Nephron progenitor cell (in vitro differentiated cells): ENCODE results near the gene ROR1.

Experiments used
- DNase-seq: peaks from one replicate; pipeline ENCODE4 v3.0.0; 2021
- H3K27ac Mint-ChIP-seq: 2 replicates; pipeline ENCODE4 v1.8.0; 2021; ENCODE audit warnings: mild to moderate bottlenecking, moderate library complexity, mixed read lengths
- H3K27me3 Mint-ChIP-seq: 2 replicates; pipeline ENCODE4 v1.8.0; 2021; ENCODE audit warnings: mild to moderate bottlenecking, low read depth, mixed read lengths; ENCODE audit not compliant: poor library complexity
- H3K36me3 Mint-ChIP-seq: 2 replicates; pipeline ENCODE4 v1.8.0; 2021; ENCODE audit warnings: low read depth, mixed read lengths
- H3K4me1 Mint-ChIP-seq: 2 replicates; pipeline ENCODE4 v1.8.0; 2021; ENCODE audit warnings: mixed read lengths
- H3K4me3 Mint-ChIP-seq: 2 replicates; pipeline ENCODE4 v1.8.0; 2021; ENCODE audit warnings: mild to moderate bottlenecking, moderate library complexity, mixed read lengths
- H3K9me3 Mint-ChIP-seq: 2 replicates; pipeline ENCODE4 v1.8.0; 2021; ENCODE audit warnings: mild to moderate bottlenecking, moderate library complexity, mixed read lengths
- CTCF ChIP-seq: fragments of 200-600 bp; sonication (generic); IDR thresholded peaks from 2 replicates; pipeline ENCODE4 v1.5.0; 2021; ENCODE audit warnings: antibody characterized with exemption

The ROR1 gene

GRCh38 chr1:63893976-63894375 is 120.2 kb downstream of the ROR1 start:
- no peak for DNase-seq
- Mint-ChIP-seq H3K27ac (no peak overlapping the region), H3K36me3 (no peaks in the 10 kb centered on the region), H3K27me3 (peaks cover 3% of the 10 kb centered on the region), H3K4me1 (peaks cover 26% of the 10 kb centered on the region), H3K9me3 (no peaks in the 10 kb centered on the region), H3K4me3 (no peak overlapping the region)
- no peak for TF ChIP-seq CTCF

- no peak for DNase-seq
- Mint-ChIP-seq H3K4me3 (no peak overlapping the region), H3K36me3 (no peaks in the 10 kb centered on the region), H3K4me1 (peaks cover 31% of the 10 kb centered on the region), H3K9me3 (no peaks in the 10 kb centered on the region), H3K27ac (no peak overlapping the region), H3K27me3 (peaks cover 3% of the 10 kb centered on the region)
- TF ChIP-seq CTCF, result no peak
Measured at GRCh38 chr1:63894627-63895265, 120.9 kb downstream of the ROR1 start.

GRCh38 chr1:63896755-63897154 is 122.9 kb downstream of the ROR1 start:
- Mint-ChIP-seq H3K9me3 (no peaks in the 10 kb centered on the region), H3K4me1 (peaks cover 31% of the 10 kb centered on the region), H3K4me3 (no peak overlapping the region), H3K27me3 (peaks cover 3% of the 10 kb centered on the region), H3K27ac (no peak overlapping the region), H3K36me3 (no peaks in the 10 kb centered on the region)
- TF ChIP-seq CTCF, result no peak
- DNase-seq, result no peak

- H3K4me1 Mint-ChIP-seq, result peaks cover 15% of the 10 kb centered on the region
- DNase-seq, result no peak
- no peaks in the 10 kb centered on the region for H3K9me3 Mint-ChIP-seq
- no peaks in the 10 kb centered on the region for H3K36me3 Mint-ChIP-seq
- TF ChIP-seq CTCF, result no peak
- H3K27me3 Mint-ChIP-seq, result peaks cover 3% of the 10 kb centered on the region
- peak overlapping the region; percentile 34 for H3K27ac Mint-ChIP-seq
- H3K4me3 Mint-ChIP-seq, result no peak overlapping the region
Measured at GRCh38 chr1:63898428-63899196, 124.8 kb downstream of the ROR1 start.

GRCh38 chr1:63901094-63901493 is 127.3 kb downstream of the ROR1 start:
- Mint-ChIP-seq H3K27ac (no peak overlapping the region), H3K36me3 (no peaks in the 10 kb centered on the region), H3K4me1 (peaks cover 20% of the 10 kb centered on the region), H3K9me3 (no peaks in the 10 kb centered on the region), H3K27me3 (peaks cover 3% of the 10 kb centered on the region), H3K4me3 (no peak overlapping the region)
- DNase-seq, result no peak
- TF ChIP-seq CTCF, result no peak
